OCI-LY3 (cell line): ENCODE results near the gene CYB561D1.
A peak's percentile ranks its signal among the peaks of the same experiment; 100 is the strongest.

Experiments used
- H2AFZ ChIP-seq: fragments of 200-600, 300-600 bp; shearing (Covaris generic); 2 replicates; pipeline ENCODE4 v1.6.0; 2014; ENCODE audit warnings: antibody characterized with exemption, low read depth, low read length
- H3K27ac ChIP-seq: fragments of 200-600, 300-600 bp; sonication (generic); 2 replicates; pipeline ENCODE4 v1.5.1; 2014; ENCODE audit warnings: mild to moderate bottlenecking, low read length, moderate library complexity, mixed read lengths
- H3K27me3 ChIP-seq: fragments of 200-600, 300-600 bp; sonication (generic); 2 replicates; pipeline ENCODE4 v1.6.1; 2014; ENCODE audit warnings: low read depth, low read length, mixed read lengths
- H3K36me3 ChIP-seq: fragments of 200-600, 300-600 bp; sonication (generic); replicated peaks from 2 replicates; pipeline ENCODE3; 2014; ENCODE audit warnings: low read depth, low read length, mixed read lengths
- H3K4me1 ChIP-seq: fragments of 300-600, 200-600 bp; sonication (generic); 2 replicates; pipeline ENCODE4 v1.6.1; 2014; ENCODE audit warnings: low read length, mixed read lengths
- H3K4me2 ChIP-seq: fragments of 200-600, 300-600 bp; sonication (generic); 2 replicates; pipeline ENCODE4 v1.6.1; 2014; ENCODE audit warnings: low read length, mixed read lengths
- H3K4me3 ChIP-seq: fragments of 300-600, 200-600 bp; sonication (generic); 2 replicates; pipeline ENCODE4 v1.5.1; 2014; ENCODE audit warnings: antibody characterized with exemption, mild to moderate bottlenecking, low read length, moderate library complexity
- H3K79me2 ChIP-seq: fragments of 300-600, 200-600 bp; shearing (Covaris generic); 2 replicates; pipeline ENCODE4 v1.6.1; 2014; ENCODE audit warnings: mild to moderate bottlenecking, low read length, mixed read lengths
- H3K9ac ChIP-seq: fragments of 300-600, 200-600 bp; shearing (Covaris generic); 2 replicates; pipeline ENCODE4 v1.6.0; 2014; ENCODE audit warnings: mild to moderate bottlenecking, low read length, moderate library complexity
- H3K9me3 ChIP-seq: fragments of 200-600, 300-600 bp; shearing (Covaris generic); 2 replicates; pipeline ENCODE4 v1.6.1; 2014; ENCODE audit warnings: low read length, mixed read lengths; ENCODE audit not compliant: insufficient read depth
- H4K20me1 ChIP-seq: fragments of 200-600, 300-600 bp; sonication (generic); 2 replicates; pipeline ENCODE4 v1.6.1; 2016; ENCODE audit warnings: low read length, mixed read lengths; ENCODE audit not compliant: insufficient read depth
- EZH2phosphoT487 ChIP-seq: fragments of 200-600 bp; shearing (Covaris generic); IDR thresholded peaks from 2 replicates; pipeline ENCODE4 v1.6.1; 2018; ENCODE audit warnings: antibody characterized with exemption, mixed run types, low read depth
- TF ChIP-seq, protein P1 (sequence below): fragments of 200-600, 300-600 bp; sonication (generic); IDR thresholded peaks from 2 replicates; pipeline ENCODE4 v1.5.1; 2014; ENCODE audit warnings: antibody characterized with exemption, low read length, low read depth

Gene CYB561D1

DNA sequence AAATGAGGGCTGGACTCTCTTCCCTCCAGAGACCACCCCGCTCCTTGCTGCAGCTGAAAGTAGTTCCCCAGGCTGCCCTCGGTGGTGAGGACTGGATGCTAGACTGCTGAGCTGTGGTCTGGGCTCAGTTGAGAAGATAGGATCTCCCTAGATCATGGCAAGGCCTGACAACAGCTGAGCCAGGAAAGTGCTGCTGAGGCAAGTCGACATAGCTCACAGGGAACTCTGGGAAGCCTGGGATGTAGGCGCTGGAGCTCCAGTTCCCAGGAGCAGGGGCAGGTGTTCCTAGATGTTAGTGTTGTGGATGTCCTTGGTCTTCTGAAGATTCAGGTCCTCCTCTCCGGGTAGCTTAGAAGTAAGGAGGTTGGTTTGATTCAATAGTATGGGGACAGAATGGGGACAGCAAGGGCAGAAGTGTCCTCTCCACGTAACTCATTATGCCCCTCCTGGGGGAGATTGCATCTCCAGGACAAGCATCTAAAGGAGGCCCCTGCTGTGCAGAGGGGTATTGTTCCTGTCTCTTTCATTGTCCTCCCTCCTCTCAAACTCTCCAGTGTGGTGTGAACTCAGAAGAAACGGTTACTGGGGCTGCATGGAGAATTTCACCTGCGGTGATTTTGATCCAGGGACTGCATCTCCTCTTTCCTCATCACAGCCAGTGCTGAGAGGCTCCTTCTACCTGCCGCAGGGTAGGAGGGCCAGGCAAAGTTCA is 3.7 kb downstream of the CYB561D1 start:
- Histone ChIP-seq H3K36me3 (peaks cover 8% of the 10 kb centered on the region), H4K20me1 (no peaks in the 10 kb centered on the region), H3K4me3 (no peak overlapping the region), H3K9me3 (no peaks in the 10 kb centered on the region), H2AFZ (no peak overlapping the region), H3K79me2 (peaks cover 11% of the 10 kb centered on the region; the same call in 1 of the 2 replicates), H3K27me3 (no peaks in the 10 kb centered on the region), H3K27ac (no peak overlapping the region), H3K9ac (no peak overlapping the region), H3K4me1 (peaks cover 9% of the 10 kb centered on the region), H3K4me2 (no peak overlapping the region)
- TF ChIP-seq, protein P1, sequence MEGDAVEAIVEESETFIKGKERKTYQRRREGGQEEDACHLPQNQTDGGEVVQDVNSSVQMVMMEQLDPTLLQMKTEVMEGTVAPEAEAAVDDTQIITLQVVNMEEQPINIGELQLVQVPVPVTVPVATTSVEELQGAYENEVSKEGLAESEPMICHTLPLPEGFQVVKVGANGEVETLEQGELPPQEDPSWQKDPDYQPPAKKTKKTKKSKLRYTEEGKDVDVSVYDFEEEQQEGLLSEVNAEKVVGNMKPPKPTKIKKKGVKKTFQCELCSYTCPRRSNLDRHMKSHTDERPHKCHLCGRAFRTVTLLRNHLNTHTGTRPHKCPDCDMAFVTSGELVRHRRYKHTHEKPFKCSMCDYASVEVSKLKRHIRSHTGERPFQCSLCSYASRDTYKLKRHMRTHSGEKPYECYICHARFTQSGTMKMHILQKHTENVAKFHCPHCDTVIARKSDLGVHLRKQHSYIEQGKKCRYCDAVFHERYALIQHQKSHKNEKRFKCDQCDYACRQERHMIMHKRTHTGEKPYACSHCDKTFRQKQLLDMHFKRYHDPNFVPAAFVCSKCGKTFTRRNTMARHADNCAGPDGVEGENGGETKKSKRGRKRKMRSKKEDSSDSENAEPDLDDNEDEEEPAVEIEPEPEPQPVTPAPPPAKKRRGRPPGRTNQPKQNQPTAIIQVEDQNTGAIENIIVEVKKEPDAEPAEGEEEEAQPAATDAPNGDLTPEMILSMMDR, result no peak
- TF ChIP-seq EZH2phosphoT487, result no peak

DNA sequence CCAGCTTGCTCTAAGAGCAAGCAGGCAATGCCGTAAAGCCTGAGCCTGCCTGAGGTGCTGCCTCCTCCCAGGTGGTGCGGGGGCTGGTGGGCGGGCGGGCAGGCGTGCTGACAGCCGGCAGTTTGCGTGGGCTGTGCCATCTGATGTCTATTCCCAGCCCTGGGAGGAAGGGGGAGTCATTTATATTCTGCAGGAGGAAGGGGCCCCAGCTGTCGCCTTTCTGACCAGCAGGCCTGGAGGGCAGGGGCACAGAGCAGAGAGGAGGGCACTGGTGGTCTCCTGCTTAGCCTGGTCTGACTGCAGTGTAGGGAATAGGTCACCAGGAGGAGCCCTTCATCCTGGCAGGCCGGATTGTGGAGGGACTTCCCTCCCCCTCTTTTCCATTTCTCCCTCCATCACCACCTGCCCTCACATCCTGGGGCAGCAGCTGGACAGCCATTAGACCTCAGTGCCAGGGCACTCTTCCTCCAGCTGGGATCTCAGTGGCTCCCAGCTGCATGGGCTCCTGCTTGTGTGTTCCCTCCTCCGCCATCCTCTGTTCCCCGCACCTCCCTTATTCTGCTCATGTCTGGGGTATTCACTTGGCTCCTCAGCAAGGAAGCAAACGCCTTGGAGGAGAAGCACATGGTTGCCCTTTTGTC is 4.4 kb downstream of the CYB561D1 start:
- Histone ChIP-seq H3K27ac (no peak overlapping the region), H2AFZ (no peak overlapping the region), H3K36me3 (peaks cover 8% of the 10 kb centered on the region)

DNA sequence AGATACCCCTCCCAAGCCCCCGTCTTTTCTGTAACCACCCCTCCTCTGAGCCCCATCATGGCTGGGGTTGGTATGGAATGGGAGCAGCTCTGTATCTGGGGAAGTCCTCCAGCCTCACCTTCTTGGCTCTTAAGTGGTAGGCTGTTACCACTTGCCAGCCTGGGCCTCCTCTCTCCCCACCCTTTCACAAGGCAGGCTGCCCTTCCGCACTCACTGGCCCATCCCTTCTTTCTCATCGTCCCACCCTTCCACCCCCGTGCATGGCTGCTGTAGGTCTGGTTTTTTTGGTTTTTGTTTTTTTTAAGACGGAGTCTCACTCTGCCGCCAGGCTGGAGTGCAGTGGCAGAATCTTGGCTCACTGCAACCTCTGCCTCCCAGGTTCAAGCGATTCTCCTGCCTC is 5.2 kb downstream of the CYB561D1 start:
- Histone ChIP-seq H2AFZ (no peak overlapping the region), H3K27ac (no peak overlapping the region), H3K9me3 (no peaks in the 10 kb centered on the region), H3K27me3 (no peaks in the 10 kb centered on the region), H3K79me2 (peaks cover 11% of the 10 kb centered on the region; the same call in 1 of the 2 replicates), H3K4me1 (peaks cover 5% of the 10 kb centered on the region), H3K4me3 (no peak overlapping the region), H4K20me1 (no peaks in the 10 kb centered on the region), H3K4me2 (no peak overlapping the region), H3K9ac (no peak overlapping the region), H3K36me3 (peaks cover 8% of the 10 kb centered on the region)
- TF ChIP-seq, protein P1, result no peak
- no peak for TF ChIP-seq EZH2phosphoT487

More for the DNA sequence above, 4.4 kb downstream of the CYB561D1 start:
- no peak overlapping the region for H3K4me2 ChIP-seq
- peaks cover 9% of the 10 kb centered on the region for H3K4me1 ChIP-seq
- no peak overlapping the region for H3K4me3 ChIP-seq
- no peaks in the 10 kb centered on the region for H4K20me1 ChIP-seq
- peaks cover 11% of the 10 kb centered on the region; the same call in 1 of the 2 replicates for H3K79me2 ChIP-seq
- no peak overlapping the region for H3K9ac ChIP-seq
- H3K9me3 ChIP-seq, result no peaks in the 10 kb centered on the region
- H3K27me3 ChIP-seq, result no peaks in the 10 kb centered on the region
- TF ChIP-seq, protein P1, result peak; percentile 32
- TF ChIP-seq EZH2phosphoT487, result no peak
